H1 (cell line): ENCODE data around the gene ZNF77.

Experiments used
- EP300 ChIP-seq, 2 experiments: IDR thresholded peaks; 1 replicate in 1 of 2; 2 replicates in 1 of 2; pipeline ENCODE4 v1.6.1; 2011 to 2012; ENCODE audit warnings: low read depth in 2 of 2, low read length in 2 of 2, mild to moderate bottlenecking in 2 of 2, borderline replicate concordance in 1 of 2, inconsistent platforms in 1 of 2, moderate library complexity in 1 of 2
- HDAC2 ChIP-seq, 2 experiments: fragments of 300-600 bp in 1 of 2; sonication (generic) in 1 of 2; IDR thresholded peaks; 2 replicates each; pipeline ENCODE4 v1.6.1; 2011 to 2012; ENCODE audit warnings: low read depth in 2 of 2, low read length in 2 of 2, mild to moderate bottlenecking in 2 of 2, moderate library complexity in 2 of 2, borderline replicate concordance in 1 of 2, inconsistent platforms in 1 of 2
- MAFK ChIP-seq: IDR thresholded peaks from 2 replicates; pipeline ENCODE4 v1.6.1; 2012; ENCODE audit warnings: low read depth, mild to moderate bottlenecking, improper control_type of control experiment, low read length
- RAD21 ChIP-seq, 2 experiments: IDR thresholded peaks in 1 of 2; conservative IDR thresholded peaks in 1 of 2; 2 replicates each; pipeline ENCODE4 v1.6.1; 2011; ENCODE audit warnings: low read depth in 2 of 2, low read length in 2 of 2, improper control_type of control experiment in 1 of 2, inconsistent platforms in 1 of 2, mild to moderate bottlenecking in 1 of 2, moderate library complexity in 1 of 2
- RFX5 ChIP-seq: IDR thresholded peaks from 2 replicates; pipeline ENCODE4 v1.6.1; 2011; ENCODE audit warnings: low read depth, low read length, improper control_type of control experiment, borderline replicate concordance
- SP1 ChIP-seq: IDR thresholded peaks from 2 replicates; pipeline ENCODE4 v1.6.1; 2011; ENCODE audit warnings: low read depth, low read length
- TAF1 ChIP-seq: IDR thresholded peaks from 2 replicates; pipeline ENCODE4 v1.6.1; 2011; ENCODE audit warnings: mild to moderate bottlenecking, low read depth, low read length
- TF ChIP-seq, protein P1 (sequence below), 3 experiments: IDR thresholded peaks; 1 replicate in 2 of 3; 2 replicates in 1 of 3; pipeline versions ENCODE4 v1.5.1 to v1.6.1; 2011; ENCODE audit warnings: low read length in 3 of 3, mild to moderate bottlenecking in 3 of 3, inconsistent platforms in 2 of 3, low read depth in 1 of 3, moderate library complexity in 1 of 3; ENCODE audit not compliant: insufficient read depth in 1 of 3; ENCODE audit errors: control extremely low read depth in 1 of 3
- TF ChIP-seq, protein P2 (sequence below): IDR thresholded peaks from 2 replicates; pipeline ENCODE4 v1.6.1; 2011; ENCODE audit warnings: low read length, improper control_type of control experiment
- TF ChIP-seq, protein P3 (sequence below): IDR thresholded peaks from 2 replicates; pipeline ENCODE4 v1.6.1; 2012; ENCODE audit warnings: inconsistent platforms

- TF ChIP-seq RFX5 (no peak), MAFK (no peak), SP1 (no peak), EP300 (IDR thresholded peaks at IDR 0.05; ENCODE audit: borderline replicate concordance in 1 of 2, low read depth in 2 of 2, low read length in 2 of 2) (no peak), TAF1 (no peak), RAD21 (IDR thresholded peaks at IDR 0.05 in 1 of 2, conservative IDR thresholded peaks at IDR 0.05 in 1 of 2; ENCODE audit: low read depth in 2 of 2, low read length in 2 of 2) (no peak), HDAC2 (IDR thresholded peaks at IDR 0.05; ENCODE audit: borderline replicate concordance in 1 of 2, low read depth in 2 of 2, low read length in 2 of 2) (no peak)
- TF ChIP-seq, protein P1, sequence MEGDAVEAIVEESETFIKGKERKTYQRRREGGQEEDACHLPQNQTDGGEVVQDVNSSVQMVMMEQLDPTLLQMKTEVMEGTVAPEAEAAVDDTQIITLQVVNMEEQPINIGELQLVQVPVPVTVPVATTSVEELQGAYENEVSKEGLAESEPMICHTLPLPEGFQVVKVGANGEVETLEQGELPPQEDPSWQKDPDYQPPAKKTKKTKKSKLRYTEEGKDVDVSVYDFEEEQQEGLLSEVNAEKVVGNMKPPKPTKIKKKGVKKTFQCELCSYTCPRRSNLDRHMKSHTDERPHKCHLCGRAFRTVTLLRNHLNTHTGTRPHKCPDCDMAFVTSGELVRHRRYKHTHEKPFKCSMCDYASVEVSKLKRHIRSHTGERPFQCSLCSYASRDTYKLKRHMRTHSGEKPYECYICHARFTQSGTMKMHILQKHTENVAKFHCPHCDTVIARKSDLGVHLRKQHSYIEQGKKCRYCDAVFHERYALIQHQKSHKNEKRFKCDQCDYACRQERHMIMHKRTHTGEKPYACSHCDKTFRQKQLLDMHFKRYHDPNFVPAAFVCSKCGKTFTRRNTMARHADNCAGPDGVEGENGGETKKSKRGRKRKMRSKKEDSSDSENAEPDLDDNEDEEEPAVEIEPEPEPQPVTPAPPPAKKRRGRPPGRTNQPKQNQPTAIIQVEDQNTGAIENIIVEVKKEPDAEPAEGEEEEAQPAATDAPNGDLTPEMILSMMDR (IDR thresholded peaks at IDR 0.05; ENCODE audit: control extremely low read depth in 1 of 3, insufficient read depth in 1 of 3, low read depth in 1 of 3, low read length in 3 of 3): no peak
- TF ChIP-seq, protein P2, sequence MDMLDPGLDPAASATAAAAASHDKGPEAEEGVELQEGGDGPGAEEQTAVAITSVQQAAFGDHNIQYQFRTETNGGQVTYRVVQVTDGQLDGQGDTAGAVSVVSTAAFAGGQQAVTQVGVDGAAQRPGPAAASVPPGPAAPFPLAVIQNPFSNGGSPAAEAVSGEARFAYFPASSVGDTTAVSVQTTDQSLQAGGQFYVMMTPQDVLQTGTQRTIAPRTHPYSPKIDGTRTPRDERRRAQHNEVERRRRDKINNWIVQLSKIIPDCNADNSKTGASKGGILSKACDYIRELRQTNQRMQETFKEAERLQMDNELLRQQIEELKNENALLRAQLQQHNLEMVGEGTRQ: no peak
- TF ChIP-seq, protein P3, sequence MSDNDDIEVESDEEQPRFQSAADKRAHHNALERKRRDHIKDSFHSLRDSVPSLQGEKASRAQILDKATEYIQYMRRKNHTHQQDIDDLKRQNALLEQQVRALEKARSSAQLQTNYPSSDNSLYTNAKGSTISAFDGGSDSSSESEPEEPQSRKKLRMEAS: no peak
Observed at GRCh38 chr19:2988568-2988967, 43.8 kb upstream of the ZNF77 start.
